Measurements from ENCODE around the gene CHDH.

The CHDH gene

DNA sequence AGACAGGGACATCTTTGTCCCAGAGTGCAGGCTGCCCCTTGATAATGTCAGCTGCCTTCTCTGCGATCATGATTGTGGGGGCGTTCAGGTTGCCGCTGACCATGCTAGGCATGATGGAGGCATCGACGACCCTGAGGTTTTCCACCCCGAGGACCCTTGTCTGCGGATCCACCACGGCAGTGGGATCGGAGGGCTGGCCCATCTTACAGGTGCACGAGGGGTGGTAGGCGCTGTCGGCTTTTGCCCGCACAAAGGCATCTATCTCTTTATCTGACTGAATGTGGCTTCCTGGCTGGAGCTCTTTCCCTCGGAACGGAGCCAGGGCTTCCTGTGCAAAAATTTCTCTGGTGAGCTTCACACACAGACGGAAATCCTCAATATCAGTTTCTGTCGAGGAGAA is 28.4 kb downstream of the CHDH start:
- ChIA-PET CTCF (interaction anchor here (0.5 to 0.6 kb wide), 2 partner anchors 78 to 1243 kb away, joined by 3 read pairs; no protein-coding TSS in a partner anchor), POLR2A (ENCODE audit: low non-redundant PET) (no interaction called here)
- H3K27ac ChIP-seq: no peak overlapping the region
- DNase-seq (ENCODE audit: low spot score): no peak
- TF ChIP-seq, protein P1, sequence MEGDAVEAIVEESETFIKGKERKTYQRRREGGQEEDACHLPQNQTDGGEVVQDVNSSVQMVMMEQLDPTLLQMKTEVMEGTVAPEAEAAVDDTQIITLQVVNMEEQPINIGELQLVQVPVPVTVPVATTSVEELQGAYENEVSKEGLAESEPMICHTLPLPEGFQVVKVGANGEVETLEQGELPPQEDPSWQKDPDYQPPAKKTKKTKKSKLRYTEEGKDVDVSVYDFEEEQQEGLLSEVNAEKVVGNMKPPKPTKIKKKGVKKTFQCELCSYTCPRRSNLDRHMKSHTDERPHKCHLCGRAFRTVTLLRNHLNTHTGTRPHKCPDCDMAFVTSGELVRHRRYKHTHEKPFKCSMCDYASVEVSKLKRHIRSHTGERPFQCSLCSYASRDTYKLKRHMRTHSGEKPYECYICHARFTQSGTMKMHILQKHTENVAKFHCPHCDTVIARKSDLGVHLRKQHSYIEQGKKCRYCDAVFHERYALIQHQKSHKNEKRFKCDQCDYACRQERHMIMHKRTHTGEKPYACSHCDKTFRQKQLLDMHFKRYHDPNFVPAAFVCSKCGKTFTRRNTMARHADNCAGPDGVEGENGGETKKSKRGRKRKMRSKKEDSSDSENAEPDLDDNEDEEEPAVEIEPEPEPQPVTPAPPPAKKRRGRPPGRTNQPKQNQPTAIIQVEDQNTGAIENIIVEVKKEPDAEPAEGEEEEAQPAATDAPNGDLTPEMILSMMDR (conservative IDR thresholded peaks at IDR 0.05; ENCODE audit: low read depth): no peak

GRCh38 chr3:53817211-53817610 is 29.0 kb downstream of the CHDH start:
- no peak overlapping the region for H3K27ac ChIP-seq
- TF ChIP-seq, protein P1 (conservative IDR thresholded peaks at IDR 0.05; ENCODE audit: low read depth): no peak
- CTCF ChIA-PET: interaction anchor here (0.5 kb wide), 1 partner anchor 1244 kb away, joined by 3 read pairs; no protein-coding TSS in a partner anchor
- no peak for DNase-seq (ENCODE audit: low spot score)
- POLR2A ChIA-PET (ENCODE audit: low non-redundant PET): no interaction called here

DNA sequence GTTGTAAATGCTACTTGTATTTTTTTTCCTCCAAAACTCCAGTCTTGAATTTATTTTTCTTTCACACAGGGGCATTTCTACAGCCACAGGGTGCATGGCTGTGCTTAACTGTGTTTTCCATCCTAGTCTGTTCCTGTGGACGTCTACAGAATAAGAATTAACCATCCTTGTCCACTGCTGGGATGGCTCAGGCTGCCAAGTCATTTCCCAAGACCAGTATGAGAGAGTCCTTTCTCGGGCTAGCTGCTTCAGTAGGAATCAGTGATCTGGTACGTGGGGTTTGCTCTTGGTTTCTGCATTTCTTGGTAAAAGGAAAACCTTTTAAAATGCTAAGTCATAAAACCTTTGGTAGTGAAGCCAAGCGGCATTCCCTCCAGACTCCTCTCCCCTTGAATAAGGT is 29.8 kb downstream of the CHDH start:
- ChIA-PET POLR2A (ENCODE audit: low non-redundant PET) (no interaction called here), CTCF (no interaction called here)
- no peak for DNase-seq (ENCODE audit: low spot score)
- TF ChIP-seq, protein P1 (conservative IDR thresholded peaks at IDR 0.05; ENCODE audit: low read depth): no peak
- H3K27ac ChIP-seq: no peak overlapping the region

- POLR2A ChIA-PET (ENCODE audit: low non-redundant PET): no interaction called here
- DNase-seq (ENCODE audit: low spot score): no peak
- TF ChIP-seq, protein P1 (conservative IDR thresholded peaks at IDR 0.05; ENCODE audit: low read depth): no peak
- CTCF ChIA-PET: no interaction called here
- no peak overlapping the region for H3K27ac ChIP-seq
Measured at GRCh38 chr3:53815651-53816050, 30.6 kb downstream of the CHDH start.

- no peak for DNase-seq (ENCODE audit: low spot score)
- TF ChIP-seq, protein P1 (conservative IDR thresholded peaks at IDR 0.05; ENCODE audit: low read depth): no peak
- ChIA-PET POLR2A (ENCODE audit: low non-redundant PET) (no interaction called here), CTCF (no interaction called here)
- H3K27ac ChIP-seq: no peak overlapping the region
Measured at GRCh38 chr3:53815067-53815466, 31.2 kb downstream of the CHDH start.

DNA sequence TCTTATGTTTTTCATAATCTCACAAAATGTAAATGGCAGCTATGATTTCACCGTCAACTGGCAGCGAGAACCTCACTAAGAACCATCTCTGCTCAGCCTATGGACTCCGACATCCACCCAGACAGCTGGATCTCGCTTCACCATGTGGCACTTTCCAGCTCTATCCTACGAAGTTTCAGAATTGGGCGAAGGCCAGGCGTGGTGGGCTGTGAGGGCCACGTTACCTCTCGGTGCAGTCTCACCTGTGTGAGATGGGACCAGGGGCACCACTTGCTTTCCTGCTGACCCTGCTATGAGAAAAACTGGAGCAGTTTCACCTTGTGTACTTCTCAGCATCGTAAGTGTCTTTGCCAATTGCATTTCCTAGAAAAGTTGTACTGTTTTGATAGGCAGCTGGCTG is 32.3 kb downstream of the CHDH start:
- CTCF ChIA-PET: no interaction called here

More for the DNA sequence above, 32.3 kb downstream of the CHDH start:
- TF ChIP-seq, protein P1 (conservative IDR thresholded peaks at IDR 0.05; ENCODE audit: low read depth): no peak
- POLR2A ChIA-PET (ENCODE audit: low non-redundant PET): no interaction called here
- no peak overlapping the region for H3K27ac ChIP-seq
- DNase-seq (ENCODE audit: low spot score): no peak
